NCI-H2029 (cell line): ENCODE measurements around the gene OTOGL.

ENCODE experiments used
- DNase-seq: peaks from one replicate; lab custom pipeline; 2025; lab: John Stamatoyannopoulos, UW

The OTOGL gene

GRCh38 chr12:80377140-80377794 lies 277.9 kb downstream of the OTOGL start:
- DNase-seq = no peak

- DNase-seq = no peak
Observed at GRCh38 chr12:80381121-80381520, 281.8 kb downstream of the OTOGL start.

- no peak for DNase-seq
Observed at GRCh38 chr12:80382254-80382653, 282.9 kb downstream of the OTOGL start.

- DNase-seq = no peak
Observed at GRCh38 chr12:80400571-80400991, 301.2 kb downstream of the OTOGL start.

- no peak for DNase-seq
Observed at GRCh38 chr12:80401191-80401590, 301.9 kb downstream of the OTOGL start.

GRCh38 chr12:80404629-80405028 lies 305.3 kb downstream of the OTOGL start:
- DNase-seq = no peak

GRCh38 chr12:80406253-80406652 lies 306.9 kb downstream of the OTOGL start:
- DNase-seq = no peak

GRCh38 chr12:80411787-80412186 lies 312.4 kb downstream of the OTOGL start:
- no peak for DNase-seq

- peak; percentile 35 for DNase-seq
Observed at GRCh38 chr12:80412343-80412953, 313.1 kb downstream of the OTOGL start.

- DNase-seq = no peak
Observed at GRCh38 chr12:80413462-80413861, 314.1 kb downstream of the OTOGL start.

GRCh38 chr12:80415466-80415865 lies 316.1 kb downstream of the OTOGL start:
- no peak for DNase-seq

- no peak for DNase-seq
Observed at GRCh38 chr12:80419644-80420043, 320.3 kb downstream of the OTOGL start.

- DNase-seq = no peak
Observed at GRCh38 chr12:80420075-80420474, 320.7 kb downstream of the OTOGL start.

- no peak for DNase-seq
Observed at GRCh38 chr12:80422550-80422949, 323.2 kb downstream of the OTOGL start.
